ENCODE measurements around the gene CD300A.

GRCh38 chr17:74453665-74454196 is 12.7 kb upstream of the CD300A start:
- TF ChIP-seq, protein P1, sequence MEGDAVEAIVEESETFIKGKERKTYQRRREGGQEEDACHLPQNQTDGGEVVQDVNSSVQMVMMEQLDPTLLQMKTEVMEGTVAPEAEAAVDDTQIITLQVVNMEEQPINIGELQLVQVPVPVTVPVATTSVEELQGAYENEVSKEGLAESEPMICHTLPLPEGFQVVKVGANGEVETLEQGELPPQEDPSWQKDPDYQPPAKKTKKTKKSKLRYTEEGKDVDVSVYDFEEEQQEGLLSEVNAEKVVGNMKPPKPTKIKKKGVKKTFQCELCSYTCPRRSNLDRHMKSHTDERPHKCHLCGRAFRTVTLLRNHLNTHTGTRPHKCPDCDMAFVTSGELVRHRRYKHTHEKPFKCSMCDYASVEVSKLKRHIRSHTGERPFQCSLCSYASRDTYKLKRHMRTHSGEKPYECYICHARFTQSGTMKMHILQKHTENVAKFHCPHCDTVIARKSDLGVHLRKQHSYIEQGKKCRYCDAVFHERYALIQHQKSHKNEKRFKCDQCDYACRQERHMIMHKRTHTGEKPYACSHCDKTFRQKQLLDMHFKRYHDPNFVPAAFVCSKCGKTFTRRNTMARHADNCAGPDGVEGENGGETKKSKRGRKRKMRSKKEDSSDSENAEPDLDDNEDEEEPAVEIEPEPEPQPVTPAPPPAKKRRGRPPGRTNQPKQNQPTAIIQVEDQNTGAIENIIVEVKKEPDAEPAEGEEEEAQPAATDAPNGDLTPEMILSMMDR (optimal IDR thresholded peaks at IDR 0.05 in 1 of 3, IDR thresholded peaks at IDR 0.05 in 1 of 3, conservative IDR thresholded peaks at IDR 0.05 in 1 of 3; ENCODE audit: extremely low read depth in 1 of 3, insufficient read depth in 2 of 3, low read length in 3 of 3): no peak
- TF ChIP-seq EZH2 (IDR thresholded peaks at IDR 0.05; ENCODE audit: low read length): no peak
